K562 (cell line): Measurements from ENCODE around the gene ADAT3. TPM values are rescaled to one million over a fixed set of nuclear protein-coding genes. Genes with fewer than 3 reads are reported as not detected.

Experiments used
- ATAC-seq: fragments of 200-7000 bp; cut with Tn5 transposase; 3 replicates; pipeline ENCODE4 v1.9.1; 2020; ENCODE audit warnings: moderate library complexity
- BruUV-seq: library from RNA; stranded (reverse); fragments of 400-500 nt; replicated peaks from 2 replicates; lab custom pipeline; 2021; lab: Mats Ljungman, UMichigan
- CTCF ChIA-PET: fragments of 300-600 bp; formaldehyde crosslinking; extraction: SDS; loops from one replicate; lab custom pipeline; 2021; ENCODE audit warnings: low intra/inter-chr PET ratio; lab: Yijun Ruan, JAX
- POLR2A ChIA-PET: fragments of 300-600, 350-650 bp; sonication (Branson Sonifier 250); formaldehyde crosslinking; extraction: SDS; loops from one replicate; lab custom pipeline; 2021; ENCODE audit warnings: antibody characterized with exemption, inconsistent platforms; lab: Yijun Ruan, JAX
- DNase-seq, 4 experiments: peaks; one replicate each; pipeline versions ENCODE4 v3.0.0 to v3.0.0-alpha.2; 2011 to 2018; ENCODE audit warnings: low spot score in 3 of 4, mixed read lengths in 3 of 4; ENCODE audit errors: extremely low read depth in 1 of 4
- FAIRE-seq: peaks from 2 replicates; lab custom pipeline; 2011; peaks lifted over from hg19 to GRCh38; lab: Jason Lieb, UNC
- H2AFZ ChIP-seq: 2 replicates; pipeline ENCODE4 v1.6.0; 2011; ENCODE audit warnings: low read depth, low read length, control low read depth, inconsistent platforms
- H3K27ac ChIP-seq: fragments of 200-600 bp; 3 replicates; pipeline ENCODE4 v1.8.0; 2011; ENCODE audit warnings: low read depth, mild to moderate bottlenecking, control low read depth, inconsistent platforms, low read length, moderate library complexity, mixed read lengths; ENCODE audit errors: extremely low read depth
- H3K27me3 ChIP-seq, 2 experiments: fragments of 300-600 bp in 1 of 2; 2 replicates in 1 of 2; 3 replicates in 1 of 2; pipeline versions ENCODE4 v1.6.0 to v1.8.0; 2011; ENCODE audit warnings: inconsistent platforms in 2 of 2, low read length in 2 of 2, mild to moderate bottlenecking in 1 of 2, mixed read lengths in 1 of 2, moderate library complexity in 1 of 2; ENCODE audit not compliant: control insufficient read depth in 2 of 2, insufficient read depth in 2 of 2
- H3K36me3 ChIP-seq: fragments of 300-600 bp; 3 replicates; pipeline ENCODE4 v1.8.0; 2011; ENCODE audit warnings: mild to moderate bottlenecking, low read length, inconsistent platforms; ENCODE audit not compliant: control insufficient read depth, insufficient read depth
- H3K4me1 ChIP-seq, 2 experiments: fragments of 200-600 bp in 1 of 2; replicated peaks in 1 of 2; 2 replicates in 1 of 2; 3 replicates in 1 of 2; pipeline versions ENCODE4 v1.5.1 to v1.8.0; 2011; ENCODE audit warnings: inconsistent platforms in 2 of 2, low read length in 2 of 2, mild to moderate bottlenecking in 1 of 2, mixed read lengths in 1 of 2, moderate library complexity in 1 of 2; ENCODE audit not compliant: control insufficient read depth in 2 of 2, insufficient read depth in 2 of 2
- H3K4me2 ChIP-seq: 2 replicates; pipeline ENCODE4 v1.6.1; 2011; ENCODE audit warnings: low read length, control low read depth, inconsistent platforms, mixed read lengths; ENCODE audit not compliant: insufficient read depth
- H3K4me3 ChIP-seq: fragments of 200-600 bp; sonication (generic), shearing (Covaris generic); 2 replicates; pipeline ENCODE4 v1.5.1; 2016; ENCODE audit warnings: control low read depth, inconsistent platforms
- H3K79me2 ChIP-seq: fragments of 200-600 bp; 3 replicates; pipeline ENCODE4 v1.8.0; 2011; ENCODE audit warnings: low read length, inconsistent platforms; ENCODE audit not compliant: control insufficient read depth, insufficient read depth
- H3K9ac ChIP-seq, 2 experiments: 2 replicates each; pipeline versions ENCODE4 v1.6.0 to v1.6.1; 2011; ENCODE audit warnings: low read depth in 2 of 2, low read length in 2 of 2, control low read depth in 1 of 2, inconsistent platforms in 1 of 2, mild to moderate bottlenecking in 1 of 2, mixed read lengths in 1 of 2; ENCODE audit not compliant: insufficient read depth in 1 of 2
- H3K9me1 ChIP-seq: one replicate; pipeline ENCODE4 v1.6.0; 2011; ENCODE audit warnings: inconsistent platforms, mild to moderate bottlenecking, low read length, moderate library complexity; ENCODE audit not compliant: control insufficient read depth, insufficient read depth
- H3K9me3 ChIP-seq: replicated peaks from 2 replicates; pipeline ENCODE4 v1.5.1; 2011; ENCODE audit warnings: low read depth, low read length, inconsistent platforms; ENCODE audit not compliant: control insufficient read depth, insufficient read depth
- H4K20me1 ChIP-seq: replicated peaks from 2 replicates; pipeline ENCODE4 v1.6.1; 2011; ENCODE audit warnings: low read length, inconsistent platforms, mixed read lengths; ENCODE audit not compliant: control insufficient read depth, insufficient read depth
- RBFOX2 ChIP-seq: fragments of 200-400 bp; formaldehyde crosslinking; IDR thresholded peaks from 2 replicates; pipeline ENCODE4 v1.6.1; 2017; ENCODE audit warnings: low read depth, mild to moderate bottlenecking, low read length, moderate library complexity
- WGBS: fragments of 100-300 bp; shearing (Covaris generic); methylation state at CpG from one replicate; pipeline ENCODE4 v1.1.6; 2016; ENCODE audit warnings: low coverage, mixed read lengths; ENCODE audit not compliant: insufficient coverage; ENCODE audit errors: missing lambda C conversion rate; 5-methylcytosine and 5-hydroxymethylcytosine counted together
- in situ Hi-C: fragments of 300-500 bp; cut with MboI; formaldehyde crosslinking; loops from 4 replicates; pipeline ENCODE4 v1.15.0; 2018; ENCODE audit warnings: inconsistent platforms, mixed read lengths
- intact Hi-C: fragments of 100-400 bp; cut with micrococcal nuclease; formaldehyde crosslinking; loops from 2 replicates; pipeline ENCODE4 v1.14.2; 2022
- polyA plus RNA-seq, 8 experiments: library from polyadenylated mRNA; depleted of rRNA in 4 of 8; stranded (reverse) in 5 of 8; unstranded in 3 of 8; fragments of >200 nt; fragmentation: Nextera tagmentation in 2 of 8; fragmentation: Illumina TruSeq in 1 of 8; extraction: Ambion mirVana in 2 of 8; extraction: Trizol in 1 of 8; gene quantifications; 2 replicates each; pipeline versions ENCODE4 v1.2.1 to v1.2.3, GENCODE V29; 2011 to 2014; ENCODE audit warnings: inconsistent platforms in 1 of 8, missing spikeins in 1 of 8
- total RNA-seq, 7 experiments: library from RNA; depleted of rRNA in 6 of 7; stranded (reverse); fragments of >200 nt in 6 of 7; fragmentation: Illumina TruSeq in 2 of 7; extraction: Trizol in 2 of 7; gene quantifications; 2 replicates each; pipeline versions ENCODE4 v1.2.1 to v1.2.3, GENCODE V29; 2011 to 2021; ENCODE audit warnings: low replicate concordance in 1 of 7
- TF ChIP-seq, protein P1 (sequence below): sonication (generic); formaldehyde crosslinking; IDR thresholded peaks from 2 replicates; pipeline ENCODE4 v1.8.0; 2022; ENCODE audit warnings: mild to moderate bottlenecking, missing genetic modification reagents

ADAT3 gene
- total and polyA plus RNA-seq, 9 of the 15 experiments (the other 6 are each of a cell fraction or from before 2014, with no cell fraction given) = 0.67 to 15.6 (median 7.8) TPM; not detected in 4

DNA sequence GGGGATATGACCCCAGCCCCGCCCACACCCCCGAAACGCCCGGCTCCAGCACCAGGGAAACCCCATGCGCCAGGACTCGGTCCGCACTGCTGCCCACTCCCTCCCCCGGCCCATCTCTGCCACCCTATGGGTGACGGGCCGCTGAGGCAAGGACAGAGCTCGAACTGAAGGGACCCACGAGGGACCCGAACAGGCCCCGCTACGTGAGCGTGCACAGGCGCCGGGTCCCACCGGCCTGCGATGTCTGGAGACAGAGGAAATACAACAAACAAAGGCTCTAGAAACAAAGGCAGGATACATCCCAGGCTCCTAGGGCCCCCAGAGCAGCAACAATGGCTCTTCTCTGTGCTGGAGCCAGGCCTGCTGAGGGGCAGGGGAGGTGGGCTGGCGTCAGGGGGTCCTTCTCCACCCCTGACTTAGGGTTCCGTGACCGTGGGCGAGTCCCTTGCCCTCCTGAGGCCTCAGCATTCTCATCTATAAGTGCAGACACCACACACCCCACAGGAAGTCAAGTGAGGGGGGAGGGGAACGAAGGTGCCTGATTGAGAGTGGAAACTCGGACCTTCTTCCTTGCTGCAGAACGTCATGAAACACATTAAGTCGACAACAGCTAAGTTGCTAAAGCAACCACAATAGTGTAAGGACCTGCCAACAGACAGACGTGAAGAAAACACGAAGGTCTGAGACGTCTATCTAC, 23.0 kb upstream of the ADAT3 start:
- Histone ChIP-seq H4K20me1 (peaks cover 37% of the 10 kb centered on the region; the same call in 1 of the 2 replicates), H3K9me1 (peaks cover 14% of the 10 kb centered on the region), H3K4me3 (no peak overlapping the region; the same call in 1 of the 2 replicates), H3K79me2 (peaks cover 46% of the 10 kb centered on the region), H3K9ac (peak overlapping the region; percentile 24 to 99; a peak in 3 of 4 replicates), H3K4me1 (peaks cover 29 to 68% of the 10 kb centered on the region in 2 experiments), H3K9me3 (no peaks in the 10 kb centered on the region), H3K4me2 (peak overlapping the region; percentile 90; the same call in 1 of the 2 replicates), H3K27me3 (no peaks in the 10 kb centered on the region), H3K36me3 (peaks cover 27% of the 10 kb centered on the region; the same call in 2 of the 3 replicates), H2AFZ (no peak overlapping the region), H3K27ac (peak overlapping the region; percentile 37; the same call in 2 of the 3 replicates)
- intact Hi-C loops (no loop called here), in situ Hi-C loops (no loop called here)
- no peak for ATAC-seq
- ChIA-PET CTCF (no interaction called here), POLR2A (interaction anchor here (0.7 kb wide), 1 partner anchor 10 kb away, joined by 4 read pairs; no protein-coding TSS in a partner anchor)
- peak in 1 of 4 experiments; percentile 47 for DNase-seq
- BruUV-seq = no TSS peak
- TF ChIP-seq RBFOX2 = peak; percentile 36; the same call in 1 of the 2 replicates
- TF ChIP-seq, protein P1, sequence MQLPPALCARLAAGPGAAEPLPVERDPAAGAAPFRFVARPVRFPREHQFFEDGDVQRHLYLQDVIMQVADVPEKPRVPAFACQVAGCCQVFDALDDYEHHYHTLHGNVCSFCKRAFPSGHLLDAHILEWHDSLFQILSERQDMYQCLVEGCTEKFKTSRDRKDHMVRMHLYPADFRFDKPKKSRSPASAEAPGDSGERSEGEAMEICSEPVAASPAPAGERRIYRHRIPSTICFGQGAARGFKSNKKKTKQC (CRISPR knock-in tag) = no peak
- WGBS = 67% methylated on average over 31 of the region's 31 CpGs
- FAIRE-seq = peak; percentile 74
